Left colon (tissue), 2 donors: ENCODE results near the gene ADIPOR2. TPM values are rescaled to one million over a fixed set of nuclear protein-coding genes. Genes with fewer than 3 reads are reported as not detected.
"Not testable (repeated sequence)": the region's sequence is repeated elsewhere in the genome, so short reads cannot be mapped to it uniquely, and the experiment has no call there.

Source experiments
- ATAC-seq: fragments of 200-7000 bp; cut with Tn5 transposase; one replicate; pipeline ENCODE4 v1.9.1; 2020; ENCODE audit warnings: mild to moderate bottlenecking, moderate library complexity
- DNase-seq, 2 donors: peaks; one replicate each; pipeline ENCODE4 v3.0.0-alpha.2; 2020
- intact Hi-C, 2 donors: fragments of 100-400 bp; cut with DNase I in 1 of 2; cut with micrococcal nuclease in 1 of 2; formaldehyde crosslinking; loops; one replicate each; pipeline versions ENCODE4 v1.11.2 to v1.14.0; 2022; cut with DNase I, micrococcal nuclease
- total RNA-seq, 2 donors: library from RNA; stranded (reverse); fragmentation: NEBNext Ultra II Directional; extraction: Animal tissue kit (Norgen Biotek cat#: 25700); gene quantifications; one replicate each; pipeline ENCODE4 v1.2.1, GENCODE V29; 2021
- donor health status: DM: no; HTN: no; CAD: no.
- donor health status: DM: yes; HTN: yes; CAD: no.

ADIPOR2 gene
- total RNA-seq, 2 donors from 2014 or later: 100 to 111 TPM

GRCh38 chr12:1695886-1696670 lies 5.2 kb downstream of the ADIPOR2 start:
- intact Hi-C loops: no loop called here
- DNase-seq (no peak), ATAC-seq (no peak)

DNA sequence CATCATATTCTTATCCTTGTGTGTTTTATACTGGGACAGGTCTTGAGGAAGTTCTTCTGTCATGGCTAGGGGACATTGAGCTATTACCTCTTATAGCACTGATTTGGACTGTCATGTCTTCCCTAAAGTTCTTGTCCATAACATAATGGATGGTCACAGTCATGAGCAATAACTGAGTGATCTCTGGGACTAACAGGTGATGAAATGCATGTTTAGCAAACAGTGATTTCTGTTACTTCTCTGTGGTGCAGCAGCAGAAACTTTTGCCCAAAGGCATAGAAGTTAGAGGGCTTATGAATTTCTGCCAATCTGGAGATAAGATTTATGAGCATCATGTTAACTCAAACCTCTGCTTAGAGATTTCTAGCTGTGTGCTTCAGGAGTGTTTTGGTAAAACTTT lies 5.9 kb downstream of the ADIPOR2 start:
- DNase-seq (no peak), ATAC-seq (no peak)
- intact Hi-C loops: no loop called here

- intact Hi-C loops: no loop called here
- ATAC-seq: no peak
- DNase-seq: no peak
These were observed 6.4 kb downstream of the ADIPOR2 start for GRCh38 chr12:1697271-1697670.

GRCh38 chr12:1698720-1699119 lies 7.8 kb downstream of the ADIPOR2 start:
- peak; percentile 69 for ATAC-seq
- intact Hi-C loops: no loop called here
- DNase-seq: no peak

GRCh38 chr12:1702713-1703112 lies 11.8 kb downstream of the ADIPOR2 start:
- intact Hi-C loops: no loop called here
- ATAC-seq: no peak

GRCh38 chr12:1703771-1704722 lies 13.2 kb downstream of the ADIPOR2 start:
- ATAC-seq (no peak), DNase-seq (no peak)
- intact Hi-C loops: no loop called here

More at GRCh38 chr12:1702713-1703112, 11.8 kb downstream of the ADIPOR2 start:
- DNase-seq: no peak

DNA sequence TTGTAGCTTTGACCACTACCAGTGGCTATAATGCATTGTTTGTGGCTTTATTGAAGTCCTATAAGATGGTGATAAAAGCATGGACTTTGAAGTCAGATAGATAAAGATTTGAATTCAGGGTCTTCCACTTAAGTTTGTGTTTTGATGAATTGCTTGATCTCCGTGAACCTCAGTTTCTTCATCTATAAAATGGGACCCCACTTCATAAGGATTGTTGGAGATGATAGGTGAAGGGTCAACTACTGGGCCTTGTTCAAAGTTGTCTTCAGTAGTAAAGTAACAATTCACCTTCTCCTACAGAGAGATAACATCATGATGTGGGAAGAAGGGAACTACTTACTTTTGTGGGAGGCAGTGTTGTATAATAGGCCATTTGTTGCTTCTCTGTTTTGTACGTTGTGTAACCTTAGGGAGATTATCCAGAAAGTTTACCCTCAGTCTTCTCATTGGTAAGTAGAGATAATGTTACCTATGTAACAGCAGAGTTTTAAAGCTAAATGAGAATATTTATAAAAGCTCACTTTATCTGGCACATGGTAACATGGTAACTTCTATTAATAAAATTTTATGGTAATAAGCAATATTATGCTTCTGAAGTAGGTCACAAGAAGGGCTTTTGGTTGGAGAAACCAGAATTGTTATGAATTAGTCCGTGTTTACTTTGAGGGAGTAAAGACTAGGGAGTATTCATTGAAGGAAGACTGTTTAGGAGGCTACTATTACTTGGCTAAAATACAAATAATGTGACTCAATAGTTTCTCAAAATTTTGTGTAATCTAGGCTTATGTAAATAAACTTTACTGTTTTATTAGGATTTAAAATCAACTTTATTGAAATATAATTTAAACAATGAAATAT lies 15.1 kb downstream of the ADIPOR2 start:
- no peak for ATAC-seq

GRCh38 chr12:1706632-1706980 lies 15.7 kb downstream of the ADIPOR2 start:
- intact Hi-C loops: no loop called here
- ATAC-seq: no peak
- no peak for DNase-seq

More for the DNA sequence above, 15.1 kb downstream of the ADIPOR2 start:
- intact Hi-C loops: no loop called here
- DNase-seq: no peak

DNA sequence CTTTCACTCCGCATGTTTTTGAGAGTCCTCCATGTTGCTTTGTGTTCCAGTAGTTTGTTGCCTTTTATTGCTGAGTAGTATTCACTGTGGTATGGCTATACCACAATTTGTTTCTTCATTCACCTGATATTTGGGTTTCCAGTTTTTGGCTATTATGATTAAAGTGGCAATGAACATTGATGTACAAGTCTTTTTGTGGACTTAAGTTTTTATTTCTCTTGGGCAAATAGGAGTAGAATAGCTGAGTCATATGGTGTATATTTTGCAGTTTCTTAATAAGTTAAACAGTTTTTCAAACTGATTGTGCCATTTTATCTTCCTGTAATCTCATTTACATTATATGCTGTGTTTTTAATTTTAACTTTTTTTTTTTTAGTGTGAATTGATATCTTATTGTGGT lies 16.2 kb downstream of the ADIPOR2 start:
- no peak for ATAC-seq
- no peak for DNase-seq
- intact Hi-C loops: no loop called here

- ATAC-seq, DNase-seq, intact Hi-C loops: not testable (repeated sequence)
These were observed 19.1 kb downstream of the ADIPOR2 start for GRCh38 chr12:1709968-1710367.

DNA sequence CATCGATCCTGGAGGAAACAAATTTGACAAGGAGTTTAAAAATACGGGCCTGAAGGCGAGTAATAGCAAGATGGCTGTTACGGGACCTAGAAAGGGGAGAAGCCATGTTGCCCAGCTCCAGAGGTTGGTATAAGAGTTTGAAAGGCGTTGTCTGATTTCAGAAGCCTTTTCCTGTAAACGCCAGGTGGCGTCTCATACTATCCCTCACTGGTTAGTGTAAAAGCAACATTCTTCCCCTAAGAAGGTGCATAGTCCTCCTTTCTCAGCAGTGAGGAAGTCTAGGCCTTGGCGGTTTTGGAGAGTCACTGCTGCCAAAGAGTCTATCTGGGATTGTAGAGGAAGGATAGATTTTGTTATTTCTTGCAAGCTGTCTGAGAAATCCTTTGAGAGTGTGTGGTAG lies 20.0 kb downstream of the ADIPOR2 start:
- intact Hi-C loops, ATAC-seq, DNase-seq: not testable (repeated sequence)

- intact Hi-C loops, ATAC-seq: not testable (repeated sequence)
These were observed 20.8 kb downstream of the ADIPOR2 start for GRCh38 chr12:1711536-1712211.

DNA sequence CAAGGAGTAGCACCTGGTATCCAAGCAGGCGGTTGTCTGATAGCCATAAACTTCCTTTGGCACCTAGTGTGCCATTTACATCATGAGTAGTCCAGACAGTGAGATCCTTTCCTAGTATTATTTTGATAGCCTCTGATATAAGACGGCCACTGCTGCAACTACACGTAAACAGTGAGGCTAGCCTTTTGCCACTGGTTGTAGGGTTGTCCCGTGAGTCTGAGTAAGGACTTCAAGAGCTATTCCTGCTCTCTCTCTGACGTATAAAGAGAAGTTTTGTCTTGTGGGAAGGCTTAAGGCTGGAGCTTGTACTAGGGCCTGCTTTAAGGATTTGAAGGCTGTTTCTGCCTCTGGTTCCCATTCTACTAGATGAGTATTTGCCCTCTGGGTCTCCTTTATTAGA lies 21.4 kb downstream of the ADIPOR2 start:
- ATAC-seq, DNase-seq, intact Hi-C loops: not testable (repeated sequence)

More at GRCh38 chr12:1711536-1712211, 20.8 kb downstream of the ADIPOR2 start:
- DNase-seq: not testable (repeated sequence)

- intact Hi-C loops, ATAC-seq, DNase-seq: not testable (repeated sequence)
These were observed 22.0 kb downstream of the ADIPOR2 start for GRCh38 chr12:1712852-1713251.

DNA sequence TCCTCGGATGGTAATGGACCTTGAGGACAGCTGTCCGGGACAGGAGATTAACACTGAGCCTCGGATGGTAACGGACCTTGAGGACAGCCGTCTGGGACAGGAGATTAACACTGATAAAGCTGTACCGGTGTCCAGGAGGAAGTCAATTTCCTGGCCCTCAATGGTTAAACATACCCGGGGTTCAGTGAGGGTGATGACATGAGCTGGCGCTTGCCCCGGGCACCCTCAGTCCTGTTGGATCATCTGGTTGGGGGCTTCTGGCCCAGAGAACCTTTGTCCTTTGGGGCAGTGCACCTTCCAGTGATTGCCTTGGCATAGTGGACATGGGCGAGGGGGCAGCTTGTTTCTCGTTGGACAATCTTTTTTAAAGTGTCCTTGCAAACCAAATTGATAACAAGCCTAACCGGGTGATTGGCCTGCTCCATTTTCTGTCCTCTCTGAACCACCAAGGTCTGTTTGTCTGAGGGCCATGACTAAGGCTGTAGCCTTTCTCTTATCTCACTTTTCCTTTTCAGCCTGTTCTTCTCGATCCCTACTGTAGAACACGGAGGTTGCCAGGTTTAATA lies 23.0 kb downstream of the ADIPOR2 start:
- ATAC-seq, intact Hi-C loops, DNase-seq: not testable (repeated sequence)

GRCh38 chr12:1715459-1715858 lies 24.6 kb downstream of the ADIPOR2 start:
- ATAC-seq, intact Hi-C loops: not testable (repeated sequence)
- peak in 1 of 2 donors; percentile 18 for DNase-seq

GRCh38 chr12:1716215-1716862 lies 25.5 kb downstream of the ADIPOR2 start:
- intact Hi-C loops: no loop called here
- DNase-seq (no peak), ATAC-seq (no peak)
